Uterus (tissue), 4 donors: Measurements from ENCODE around the gene S100A7. TPM values are rescaled to one million over a fixed set of nuclear protein-coding genes. Genes with fewer than 3 reads are reported as not detected.
A peak's percentile ranks its signal among the peaks of the same experiment; 100 is the strongest.

Experiments used
- DNase-seq, 2 donors: peaks; one replicate each; pipeline ENCODE4 v3.0.0-alpha.2; 2019 to 2020
- H3K27ac ChIP-seq, 2 donors: fragments of 200-600 bp; sonication (generic); 1 replicate in 1 of 2; 2 replicates in 1 of 2; pipeline ENCODE4 v1.5.1; 2016 to 2018
- H3K27me3 ChIP-seq, 2 donors: fragments of 200-600 bp; sonication (generic); one replicate each; pipeline ENCODE4 v1.5.1; 2018 to 2019; ENCODE audit warnings: control low read depth in 1 of 2
- H3K36me3 ChIP-seq, 2 donors: fragments of 200-600 bp; sonication (generic); one replicate each; pipeline ENCODE4 v1.5.1; 2019; ENCODE audit warnings: control low read depth in 1 of 2
- H3K4me1 ChIP-seq, 2 donors: fragments of 200-600 bp; sonication (generic); one replicate each; pipeline ENCODE4 v1.5.1; 2018 to 2019; ENCODE audit warnings: control low read depth in 1 of 2
- H3K4me3 ChIP-seq, 2 donors: fragments of 200-600 bp; sonication (generic); 1 replicate in 1 of 2; 2 replicates in 1 of 2; pipeline ENCODE4 v1.5.1; 2018 to 2019; ENCODE audit warnings: mild to moderate bottlenecking in 1 of 2
- H3K9me3 ChIP-seq, 2 donors: fragments of 200-600 bp; sonication (generic); one replicate each; pipeline ENCODE4 v1.5.1; 2019; ENCODE audit warnings: control low read depth in 1 of 2
- CTCF ChIP-seq, 4 experiments: fragments of 200-600 bp in 2 of 4; fragments of 450-650 bp in 2 of 4; sonication (generic) in 2 of 4; IDR thresholded peaks; one replicate each; pipeline ENCODE4 v1.5.1; 2016 to 2019; ENCODE audit warnings: antibody characterized with exemption in 4 of 4, mild to moderate bottlenecking in 2 of 4, moderate library complexity in 1 of 4
- POLR2A ChIP-seq, 2 donors: fragments of 450-650 bp; IDR thresholded peaks; one replicate each; pipeline ENCODE4 v1.6.1; 2016; ENCODE audit warnings: antibody characterized with exemption in 2 of 2, mild to moderate bottlenecking in 1 of 2, moderate library complexity in 1 of 2
- intact Hi-C: fragments of 100-400 bp; cut with DNase I; formaldehyde crosslinking; loops from one replicate; pipeline ENCODE4 v1.15.1; 2023; ENCODE audit warnings: low total_unique reads
- total RNA-seq, 4 donors: library from RNA; depleted of rRNA in 3 of 4; stranded (reverse); fragments of >200 nt in 3 of 4; gene quantifications; one replicate each; pipeline versions ENCODE4 v1.1.0 to v1.2.4, GENCODE V29; 2014 to 2023
- donor health status: DM: yes; HTN: yes; CAD: no.

S100A7 gene
- total RNA-seq, 4 donors from 2014 or later = 3.5 TPM; not detected in 3

GRCh38 chr1:153476491-153477093 is 16.1 kb upstream of the S100A7 start:
- Histone ChIP-seq H3K4me1 (peaks cover 6 to 7% of the 10 kb centered on the region in 2 donors), H3K27ac (no peak overlapping the region), H3K4me3 (no peak overlapping the region), H3K9me3 (no peaks in the 10 kb centered on the region), H3K36me3 (no peaks in the 10 kb centered on the region), H3K27me3 (no peaks in the 10 kb centered on the region)
- TF ChIP-seq POLR2A (IDR thresholded peaks at IDR 0.05) (no peak), CTCF (IDR thresholded peaks at IDR 0.05) (no peak)
- intact Hi-C loops = no loop called here
- no peak for DNase-seq

GRCh38 chr1:153475282-153475681 is 14.8 kb upstream of the S100A7 start:
- TF ChIP-seq CTCF (IDR thresholded peaks at IDR 0.05) = no peak
- TF ChIP-seq POLR2A (IDR thresholded peaks at IDR 0.05) = no peak

GRCh38 chr1:153474347-153474746 is 13.9 kb upstream of the S100A7 start:
- no peaks in the 10 kb centered on the region for H3K9me3 ChIP-seq
- peaks cover 5 to 6% of the 10 kb centered on the region in 2 donors for H3K4me1 ChIP-seq
- DNase-seq = no peak
- H3K4me3 ChIP-seq = no peak overlapping the region
- intact Hi-C loops = no loop called here
- no peaks in the 10 kb centered on the region for H3K27me3 ChIP-seq
- no peaks in the 10 kb centered on the region for H3K36me3 ChIP-seq
- no peak for TF ChIP-seq POLR2A (IDR thresholded peaks at IDR 0.05)
- TF ChIP-seq CTCF (IDR thresholded peaks at IDR 0.05) = no peak
- H3K27ac ChIP-seq = no peak overlapping the region

More at GRCh38 chr1:153475282-153475681, 14.8 kb upstream of the S100A7 start:
- Histone ChIP-seq H3K9me3 (no peaks in the 10 kb centered on the region), H3K27me3 (no peaks in the 10 kb centered on the region), H3K27ac (no peak overlapping the region), H3K36me3 (no peaks in the 10 kb centered on the region), H3K4me1 (peaks cover 6 to 7% of the 10 kb centered on the region in 2 donors), H3K4me3 (no peak overlapping the region)
- DNase-seq = no peak
- intact Hi-C loops = no loop called here

GRCh38 chr1:153470707-153471106 is 10.3 kb upstream of the S100A7 start:
- Histone ChIP-seq H3K27ac (no peak overlapping the region), H3K4me1 (peaks cover 0 to 7% of the 10 kb centered on the region in 2 donors), H3K36me3 (no peaks in the 10 kb centered on the region), H3K4me3 (no peak overlapping the region), H3K9me3 (no peaks in the 10 kb centered on the region), H3K27me3 (no peaks in the 10 kb centered on the region)
- intact Hi-C loops = no loop called here
- TF ChIP-seq CTCF (IDR thresholded peaks at IDR 0.05) (no peak), POLR2A (IDR thresholded peaks at IDR 0.05) (no peak)
- DNase-seq = no peak

GRCh38 chr1:153466908-153467307 is 6.5 kb upstream of the S100A7 start:
- Histone ChIP-seq H3K9me3 (no peaks in the 10 kb centered on the region), H3K4me1 (peaks cover 0 to 7% of the 10 kb centered on the region in 2 donors), H3K27ac (peak overlapping the region; percentile 2 to 63), H3K36me3 (no peaks in the 10 kb centered on the region), H3K27me3 (no peaks in the 10 kb centered on the region), H3K4me3 (no peak overlapping the region)
- DNase-seq = no peak
- intact Hi-C loops = no loop called here
- TF ChIP-seq CTCF (IDR thresholded peaks at IDR 0.05) (no peak), POLR2A (IDR thresholded peaks at IDR 0.05) (no peak)
